NB4 (cell line): ENCODE data around the gene STEEP1.
"Not testable (repeated sequence)": the region's sequence is repeated elsewhere in the genome, so short reads cannot be mapped to it uniquely, and the experiment has no call there.

Experiments
- DNase-seq: peaks from one replicate; pipeline ENCODE4 v3.0.0; 2010; ENCODE audit warnings: low read depth
- H3K4me3 ChIP-seq: one replicate; pipeline ENCODE4 v1.5.1; 2011; ENCODE audit warnings: mild to moderate bottlenecking, low read depth, low read length, moderate library complexity
- MYC ChIP-seq: IDR thresholded peaks from 2 replicates; pipeline ENCODE4 v1.6.1; 2011; ENCODE audit warnings: low read depth, low read length
- POLR2A ChIP-seq: IDR thresholded peaks from 2 replicates; pipeline ENCODE4 v1.6.1; 2011; ENCODE audit warnings: mild to moderate bottlenecking; ENCODE audit not compliant: insufficient read length; ENCODE audit errors: extremely low read depth
- TF ChIP-seq, protein P1 (sequence below): IDR thresholded peaks from 2 replicates; pipeline ENCODE4 v1.6.1; 2011; ENCODE audit warnings: low read depth, low read length
- TF ChIP-seq, protein P2 (sequence below): IDR thresholded peaks from one replicate; pipeline ENCODE4 v1.5.1; 2012; ENCODE audit warnings: low read depth, low read length

The STEEP1 gene

DNA sequence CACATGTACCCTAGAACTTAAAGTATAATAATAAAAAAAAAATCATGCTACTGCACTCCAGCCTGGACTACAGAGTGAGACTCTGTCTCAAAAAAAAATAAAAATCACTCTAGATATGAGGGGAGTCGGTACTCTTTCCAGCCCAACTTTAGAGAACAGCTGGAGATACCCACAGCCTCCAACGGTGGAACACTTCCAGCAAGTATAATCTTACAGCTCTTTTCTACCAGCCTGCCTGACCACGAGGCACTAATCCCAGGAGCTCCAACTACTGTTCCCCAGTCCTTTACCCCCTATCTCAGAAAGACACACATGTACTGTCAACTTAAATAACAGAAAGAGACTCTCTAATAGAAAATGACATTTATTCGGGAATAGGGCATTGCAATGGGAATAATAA lies 46.8 kb downstream of the STEEP1 start:
- no peak overlapping the region for H3K4me3 ChIP-seq
- TF ChIP-seq, protein P1, sequence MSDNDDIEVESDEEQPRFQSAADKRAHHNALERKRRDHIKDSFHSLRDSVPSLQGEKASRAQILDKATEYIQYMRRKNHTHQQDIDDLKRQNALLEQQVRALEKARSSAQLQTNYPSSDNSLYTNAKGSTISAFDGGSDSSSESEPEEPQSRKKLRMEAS, result no peak
- no peak for TF ChIP-seq MYC
- TF ChIP-seq, protein P2, sequence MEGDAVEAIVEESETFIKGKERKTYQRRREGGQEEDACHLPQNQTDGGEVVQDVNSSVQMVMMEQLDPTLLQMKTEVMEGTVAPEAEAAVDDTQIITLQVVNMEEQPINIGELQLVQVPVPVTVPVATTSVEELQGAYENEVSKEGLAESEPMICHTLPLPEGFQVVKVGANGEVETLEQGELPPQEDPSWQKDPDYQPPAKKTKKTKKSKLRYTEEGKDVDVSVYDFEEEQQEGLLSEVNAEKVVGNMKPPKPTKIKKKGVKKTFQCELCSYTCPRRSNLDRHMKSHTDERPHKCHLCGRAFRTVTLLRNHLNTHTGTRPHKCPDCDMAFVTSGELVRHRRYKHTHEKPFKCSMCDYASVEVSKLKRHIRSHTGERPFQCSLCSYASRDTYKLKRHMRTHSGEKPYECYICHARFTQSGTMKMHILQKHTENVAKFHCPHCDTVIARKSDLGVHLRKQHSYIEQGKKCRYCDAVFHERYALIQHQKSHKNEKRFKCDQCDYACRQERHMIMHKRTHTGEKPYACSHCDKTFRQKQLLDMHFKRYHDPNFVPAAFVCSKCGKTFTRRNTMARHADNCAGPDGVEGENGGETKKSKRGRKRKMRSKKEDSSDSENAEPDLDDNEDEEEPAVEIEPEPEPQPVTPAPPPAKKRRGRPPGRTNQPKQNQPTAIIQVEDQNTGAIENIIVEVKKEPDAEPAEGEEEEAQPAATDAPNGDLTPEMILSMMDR, result no peak
- no peak for TF ChIP-seq POLR2A
- no peak for DNase-seq

DNA sequence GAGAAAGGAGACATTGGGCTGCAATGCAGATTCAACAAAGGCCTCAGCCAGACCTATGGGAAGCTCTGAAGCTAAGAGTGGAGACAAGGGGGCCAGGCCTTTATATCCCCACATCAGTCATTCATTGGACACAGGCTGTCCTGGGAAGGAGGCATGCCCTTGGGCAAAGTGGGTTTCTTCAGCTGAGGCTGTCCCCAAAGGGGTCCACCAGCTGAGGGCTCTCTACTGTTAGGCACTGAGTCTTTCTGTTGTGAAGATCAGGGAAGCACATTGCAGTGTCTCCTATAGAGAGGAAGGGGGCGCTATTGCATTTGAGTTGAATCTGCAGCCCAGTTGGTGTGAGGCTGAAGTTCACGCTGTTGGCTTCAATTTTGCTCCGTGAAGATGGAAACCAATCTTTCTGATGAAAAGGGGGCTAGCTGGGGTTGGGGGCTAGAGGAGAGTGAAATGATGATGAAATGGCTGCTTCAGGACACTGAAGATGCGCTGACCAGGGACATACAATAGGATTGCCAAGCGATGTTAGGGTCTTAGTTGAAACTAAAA lies 49.0 kb downstream of the STEEP1 start:
- TF ChIP-seq, protein P1, result no peak
- TF ChIP-seq, protein P2, result peak; percentile 74
- H3K4me3 ChIP-seq, result no peak overlapping the region
- DNase-seq, result peak; percentile 78

DNA sequence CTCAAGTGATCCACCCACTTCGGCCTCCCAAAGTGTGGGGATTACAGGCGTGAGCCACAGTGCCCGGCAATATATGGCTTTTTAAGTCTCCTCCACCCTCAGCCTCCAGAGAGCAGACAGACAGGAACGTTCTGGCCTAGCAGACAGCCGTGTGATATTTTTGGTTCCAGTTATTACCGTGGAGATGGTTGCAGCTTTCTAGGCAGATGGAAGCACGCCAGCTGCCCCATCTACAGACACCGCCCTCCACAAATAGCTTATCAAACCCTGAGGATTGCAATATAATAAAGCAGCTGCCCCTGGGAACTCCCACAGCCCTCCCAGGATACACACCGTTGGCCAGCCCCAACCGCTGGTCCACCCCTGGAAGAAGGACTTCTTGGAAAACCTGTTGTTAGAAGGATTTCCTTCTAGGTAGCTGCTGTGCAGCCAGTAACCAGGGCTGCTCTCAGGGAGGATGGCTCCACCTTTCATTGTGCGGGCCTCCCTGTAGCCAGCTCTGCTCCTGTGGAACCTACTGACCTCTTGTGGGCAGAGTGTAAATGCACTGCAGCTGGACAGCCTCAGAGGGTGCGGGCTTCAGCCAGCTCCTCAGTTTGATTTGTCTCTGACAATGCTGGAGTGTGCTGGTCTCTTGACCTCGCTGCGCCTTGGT lies 52.9 kb downstream of the STEEP1 start:
- no peak for TF ChIP-seq POLR2A
- TF ChIP-seq, protein P2, result peak; percentile 59
- TF ChIP-seq, protein P1, result 0 out of 2 replicates have a peak, but pooled peaks have one; percentile 14
- no peak overlapping the region for H3K4me3 ChIP-seq
- DNase-seq, result peak; percentile 70

DNA sequence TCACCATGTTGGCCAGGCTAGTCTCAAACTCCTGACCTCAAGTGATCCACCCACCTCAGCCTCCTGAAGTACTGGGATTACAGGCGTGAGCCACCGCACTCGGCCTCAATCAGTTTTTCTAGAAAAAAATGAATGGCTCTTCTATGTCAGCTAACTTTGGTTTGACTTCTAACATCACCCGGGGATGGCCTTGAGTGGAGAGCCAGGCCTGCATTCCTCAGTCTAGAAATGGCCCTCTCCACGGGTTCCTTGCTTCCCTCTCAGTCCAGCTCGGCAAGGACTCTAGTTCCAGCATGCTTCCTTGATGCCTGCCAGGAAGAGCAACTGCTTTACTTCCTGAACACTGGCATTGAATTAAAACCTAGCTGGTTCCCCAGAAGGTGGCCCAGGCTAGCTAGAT lies 58.0 kb downstream of the STEEP1 start:
- no peak for DNase-seq
- no peak overlapping the region for H3K4me3 ChIP-seq
- TF ChIP-seq, protein P2, result no peak
- TF ChIP-seq, protein P1, result no peak
- TF ChIP-seq MYC, result no peak
- no peak for TF ChIP-seq POLR2A

DNA sequence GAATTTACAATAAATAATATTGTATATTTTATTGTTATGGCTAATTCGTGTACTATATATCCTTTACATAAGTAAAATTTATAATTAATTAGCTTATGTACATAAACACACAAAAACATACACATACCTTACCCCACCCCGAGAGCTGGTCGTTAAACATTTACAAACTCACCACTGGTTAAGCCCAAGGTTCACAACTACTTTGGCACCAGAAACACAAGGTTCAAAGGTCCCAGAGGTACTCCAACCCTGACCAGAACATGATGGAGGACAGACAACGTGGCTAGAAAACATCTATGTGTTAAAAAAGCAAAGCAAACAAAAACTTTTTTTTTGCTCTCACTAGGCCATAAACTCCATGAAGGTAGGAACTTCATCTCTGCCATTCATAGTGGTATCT lies 59.3 kb downstream of the STEEP1 start:
- no peak for DNase-seq
- TF ChIP-seq, protein P1, result no peak
- TF ChIP-seq, protein P2, result no peak
- no peak for TF ChIP-seq MYC
- TF ChIP-seq POLR2A, result no peak
- H3K4me3 ChIP-seq, result no peak overlapping the region

DNA sequence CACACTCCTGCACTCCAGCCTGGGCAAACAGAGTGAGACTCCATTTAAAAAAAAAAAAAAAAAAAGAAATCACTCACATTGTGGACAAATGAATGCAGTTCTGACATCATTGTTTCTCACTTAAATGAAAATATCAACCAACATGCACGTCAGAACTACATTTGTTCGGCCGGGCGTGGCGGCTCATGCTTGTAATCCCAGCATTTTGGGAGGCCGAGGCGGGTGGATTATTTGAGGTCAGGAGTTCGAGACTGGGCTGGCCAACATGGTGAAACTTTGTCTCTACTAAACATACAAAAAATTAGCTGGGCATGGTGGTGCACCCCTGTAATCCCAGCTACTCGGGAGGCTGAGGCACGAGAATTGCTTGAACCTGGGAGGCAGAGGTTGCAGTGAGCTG lies 60.1 kb downstream of the STEEP1 start:
- H3K4me3 ChIP-seq, DNase-seq: not testable (repeated sequence)
